Tibial nerve (tissue), 4 donors: ENCODE data around the gene FAM216A. TPM values are rescaled to one million over a fixed set of nuclear protein-coding genes. Genes with fewer than 3 reads are reported as not detected.

Source experiments
- DNase-seq, 2 donors: peaks; one replicate each; pipeline ENCODE4 v3.0.0-alpha.2; 2019; ENCODE audit warnings: low spot score in 2 of 2
- H3K27ac ChIP-seq, 4 donors: fragments of 200-600 bp; sonication (generic) in 3 of 4; one replicate each; pipeline ENCODE4 v1.5.1; 2017 to 2019; ENCODE audit warnings: mild to moderate bottlenecking in 1 of 4
- H3K27me3 ChIP-seq, 2 donors: fragments of 200-600 bp; sonication (generic) in 1 of 2; one replicate each; pipeline versions ENCODE4 v1.5.1 to v1.6.0; 2017 to 2019
- H3K36me3 ChIP-seq, 3 donors: fragments of 200-600 bp; sonication (generic); one replicate each; pipeline ENCODE4 v1.5.1; 2018 to 2019
- H3K4me1 ChIP-seq, 4 donors: fragments of 200-600 bp; sonication (generic) in 3 of 4; one replicate each; pipeline ENCODE4 v1.5.1; 2017 to 2019
- H3K4me3 ChIP-seq, 4 donors: fragments of 200-600 bp; sonication (generic) in 3 of 4; one replicate each; pipeline ENCODE4 v1.5.1; 2017 to 2019; ENCODE audit warnings: mild to moderate bottlenecking in 1 of 4, moderate library complexity in 1 of 4
- H3K9me3 ChIP-seq, 4 donors: fragments of 200-600 bp; sonication (generic) in 3 of 4; one replicate each; pipeline ENCODE4 v1.5.1; 2017 to 2019
- EP300 ChIP-seq, 2 donors: sonication (generic); formaldehyde crosslinking; IDR thresholded peaks; one replicate each; pipeline ENCODE4 v1.6.1; 2017; ENCODE audit warnings: antibody characterized with exemption in 2 of 2, mild to moderate bottlenecking in 1 of 2
- POLR2A ChIP-seq, 2 donors: fragments of 450-650 bp; IDR thresholded peaks; one replicate each; pipeline ENCODE4 v1.6.1; 2017; ENCODE audit warnings: antibody characterized with exemption in 2 of 2, mild to moderate bottlenecking in 2 of 2, moderate library complexity in 2 of 2
- WGBS, 2 donors: methylation state at CpG; one replicate each; pipeline ENCODE4 v1.1.5; 2018; 5-methylcytosine and 5-hydroxymethylcytosine counted together
- total RNA-seq, 4 donors: library from RNA; depleted of rRNA; stranded (reverse); fragments of >200 nt; gene quantifications; one replicate each; pipeline ENCODE4 v1.1.0, GENCODE V29; 2016
- TF ChIP-seq, protein P1 (sequence below), 5 experiments: fragments of 200-600 bp in 3 of 5; fragments of 450-650 bp in 2 of 5; sonication (generic) in 3 of 5; IDR thresholded peaks; one replicate each; pipeline ENCODE4 v1.5.1; 2016 to 2019; ENCODE audit warnings: antibody characterized with exemption in 5 of 5, mild to moderate bottlenecking in 3 of 5, moderate library complexity in 2 of 5

Gene FAM216A
- total RNA-seq, 4 donors from 2014 or later = 4.1 to 9.6 (median 6.2) TPM

DNA sequence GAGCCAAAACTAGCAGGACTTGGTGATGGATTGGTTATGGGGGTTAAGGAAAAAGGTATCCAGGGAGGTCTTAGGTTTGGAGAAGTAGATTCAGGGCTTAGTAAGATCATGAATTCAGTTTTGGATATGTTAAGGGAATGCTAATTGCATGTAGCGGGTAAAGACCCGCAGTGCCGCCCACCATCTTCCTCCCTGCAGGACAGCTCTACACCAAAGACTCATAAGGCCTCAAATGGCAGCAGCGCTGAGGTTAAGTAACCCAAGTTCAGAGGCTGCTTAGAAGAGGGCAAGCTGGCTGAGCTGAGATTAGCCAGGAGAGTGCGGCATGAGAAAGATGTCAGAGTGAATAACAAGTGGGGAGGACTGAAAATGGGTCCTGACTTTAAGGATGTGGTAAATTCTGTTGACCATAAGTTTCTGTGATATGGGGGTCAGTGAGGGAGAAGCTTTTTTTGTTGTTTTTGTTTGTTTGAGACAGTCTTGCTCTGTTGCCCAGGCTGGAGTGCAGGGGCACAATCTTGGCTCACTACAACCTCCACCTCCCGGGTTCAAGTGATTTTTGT, 59.7 kb downstream of the FAM216A start:
- peaks cover 0 to 16% (median 0%) of the 10 kb centered on the region in 4 donors for H3K4me1 ChIP-seq
- TF ChIP-seq, protein P1, sequence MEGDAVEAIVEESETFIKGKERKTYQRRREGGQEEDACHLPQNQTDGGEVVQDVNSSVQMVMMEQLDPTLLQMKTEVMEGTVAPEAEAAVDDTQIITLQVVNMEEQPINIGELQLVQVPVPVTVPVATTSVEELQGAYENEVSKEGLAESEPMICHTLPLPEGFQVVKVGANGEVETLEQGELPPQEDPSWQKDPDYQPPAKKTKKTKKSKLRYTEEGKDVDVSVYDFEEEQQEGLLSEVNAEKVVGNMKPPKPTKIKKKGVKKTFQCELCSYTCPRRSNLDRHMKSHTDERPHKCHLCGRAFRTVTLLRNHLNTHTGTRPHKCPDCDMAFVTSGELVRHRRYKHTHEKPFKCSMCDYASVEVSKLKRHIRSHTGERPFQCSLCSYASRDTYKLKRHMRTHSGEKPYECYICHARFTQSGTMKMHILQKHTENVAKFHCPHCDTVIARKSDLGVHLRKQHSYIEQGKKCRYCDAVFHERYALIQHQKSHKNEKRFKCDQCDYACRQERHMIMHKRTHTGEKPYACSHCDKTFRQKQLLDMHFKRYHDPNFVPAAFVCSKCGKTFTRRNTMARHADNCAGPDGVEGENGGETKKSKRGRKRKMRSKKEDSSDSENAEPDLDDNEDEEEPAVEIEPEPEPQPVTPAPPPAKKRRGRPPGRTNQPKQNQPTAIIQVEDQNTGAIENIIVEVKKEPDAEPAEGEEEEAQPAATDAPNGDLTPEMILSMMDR (IDR thresholded peaks at IDR 0.05) = no peak
- TF ChIP-seq EP300 (IDR thresholded peaks at IDR 0.05) = no peak
- no peak for TF ChIP-seq POLR2A (IDR thresholded peaks at IDR 0.05)
- no peaks in the 10 kb centered on the region for H3K9me3 ChIP-seq
- no peak overlapping the region for H3K4me3 ChIP-seq
- WGBS, 2 donors = 89 to 95% methylated on average over 6 of the region's 6 CpGs
- H3K27ac ChIP-seq = no peak overlapping the region
- H3K27me3 ChIP-seq = no peaks in the 10 kb centered on the region
- no peak for DNase-seq
- H3K36me3 ChIP-seq = peaks cover 0 to 20% (median 0%) of the 10 kb centered on the region in 3 donors

DNA sequence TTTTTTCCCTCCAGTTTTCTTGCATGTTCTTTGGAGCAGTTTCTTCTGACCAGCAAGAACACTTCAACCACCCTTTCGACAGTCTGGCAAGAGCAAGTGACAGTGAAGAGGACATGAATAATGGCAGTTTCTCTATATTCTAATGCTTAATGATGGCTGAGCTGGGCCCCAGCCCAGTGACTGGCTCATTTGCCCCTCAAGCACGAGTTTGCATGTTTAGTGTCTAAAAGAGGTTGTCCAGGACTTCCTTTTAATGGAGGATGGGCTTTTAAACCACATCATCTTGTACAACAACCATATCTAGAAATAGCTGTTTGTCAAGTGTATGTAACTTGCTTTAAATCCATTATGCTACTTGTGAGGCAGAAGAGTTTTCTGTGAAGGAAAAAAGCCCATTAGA, 61.9 kb downstream of the FAM216A start:
- TF ChIP-seq, protein P1 (IDR thresholded peaks at IDR 0.05) = no peak
- TF ChIP-seq POLR2A (IDR thresholded peaks at IDR 0.05) = no peak
- TF ChIP-seq EP300 (IDR thresholded peaks at IDR 0.05) = no peak
- Histone ChIP-seq H3K4me1 (peaks cover 0 to 16% (median 0%) of the 10 kb centered on the region in 4 donors), H3K9me3 (no peaks in the 10 kb centered on the region), H3K4me3 (no peak overlapping the region), H3K27me3 (no peaks in the 10 kb centered on the region), H3K27ac (no peak overlapping the region), H3K36me3 (peaks cover 0 to 20% (median 0%) of the 10 kb centered on the region in 3 donors)
- no peak for DNase-seq
- 78 to 82% methylated on average over 2 of the region's 2 CpGs for WGBS, 2 donors

DNA sequence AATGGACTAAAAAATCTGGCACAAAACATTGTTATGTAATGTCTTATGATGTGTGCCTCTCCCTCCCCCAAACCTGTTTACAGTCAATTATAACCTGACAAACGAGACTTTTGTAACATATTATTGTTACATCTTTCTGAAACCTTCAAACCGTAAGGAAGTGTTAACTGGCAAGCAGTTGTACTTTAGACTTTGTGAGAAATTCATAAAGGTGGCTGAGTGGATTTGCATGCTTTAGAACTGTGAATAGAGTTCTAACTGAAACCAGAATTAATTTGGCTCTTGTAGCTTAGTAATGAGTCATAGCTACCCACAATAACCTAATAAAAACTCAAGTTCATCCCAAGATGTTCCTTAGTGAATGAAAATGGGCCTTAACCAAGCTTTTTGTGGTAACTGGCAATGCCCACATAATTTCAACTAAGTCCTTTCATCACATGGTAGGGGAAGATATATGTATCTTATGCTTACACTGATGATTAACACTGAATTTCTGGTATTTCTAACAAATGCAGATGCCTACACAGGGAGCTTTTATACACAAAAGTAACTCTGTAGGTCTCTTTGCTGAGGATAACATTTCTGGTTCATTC, 63.2 kb downstream of the FAM216A start:
- H3K9me3 ChIP-seq = no peaks in the 10 kb centered on the region
- DNase-seq = no peak
- peaks cover 0 to 16% (median 0%) of the 10 kb centered on the region in 4 donors for H3K4me1 ChIP-seq
- H3K27me3 ChIP-seq = no peaks in the 10 kb centered on the region
- TF ChIP-seq, protein P1 (IDR thresholded peaks at IDR 0.05) = no peak
- TF ChIP-seq POLR2A (IDR thresholded peaks at IDR 0.05) (no peak), EP300 (IDR thresholded peaks at IDR 0.05) (no peak)
- H3K36me3 ChIP-seq = peaks cover 0 to 32% (median 0%) of the 10 kb centered on the region in 3 donors
- no peak overlapping the region for H3K4me3 ChIP-seq
- no peak overlapping the region for H3K27ac ChIP-seq
- 69 to 78% methylated on average over 2 of the region's 2 CpGs for WGBS, 2 donors

DNA sequence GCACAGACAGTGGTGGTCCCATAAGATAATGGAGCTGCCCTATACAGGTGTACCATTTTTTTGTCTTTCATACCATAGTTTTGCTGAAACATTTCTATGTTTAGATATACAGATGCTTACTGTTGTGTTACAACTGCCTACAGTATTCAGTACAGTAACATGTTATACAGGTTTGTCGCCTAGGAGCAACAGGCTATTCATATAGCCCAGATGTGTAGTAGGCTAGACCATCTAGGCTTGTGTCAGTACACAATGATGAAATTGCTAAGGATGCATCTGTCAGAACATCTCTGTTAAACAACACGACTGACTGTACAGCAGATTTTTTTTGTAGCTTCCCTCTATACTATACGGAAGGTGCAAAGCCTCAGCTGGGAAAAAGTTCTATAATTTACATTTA, 64.0 kb downstream of the FAM216A start:
- TF ChIP-seq, protein P1 (IDR thresholded peaks at IDR 0.05) = no peak
- TF ChIP-seq EP300 (IDR thresholded peaks at IDR 0.05) (no peak), POLR2A (IDR thresholded peaks at IDR 0.05) (no peak)
- no peak for DNase-seq
- Histone ChIP-seq H3K4me1 (peaks cover 0 to 24% (median 0%) of the 10 kb centered on the region in 4 donors), H3K27ac (no peak overlapping the region), H3K36me3 (peaks cover 0 to 37% (median 6%) of the 10 kb centered on the region in 3 donors), H3K9me3 (no peaks in the 10 kb centered on the region), H3K27me3 (no peaks in the 10 kb centered on the region), H3K4me3 (no peak overlapping the region)
- 89 to 96% methylated on average over 3 of the region's 3 CpGs for whole genome bisulfite sequencing, 2 donors

DNA sequence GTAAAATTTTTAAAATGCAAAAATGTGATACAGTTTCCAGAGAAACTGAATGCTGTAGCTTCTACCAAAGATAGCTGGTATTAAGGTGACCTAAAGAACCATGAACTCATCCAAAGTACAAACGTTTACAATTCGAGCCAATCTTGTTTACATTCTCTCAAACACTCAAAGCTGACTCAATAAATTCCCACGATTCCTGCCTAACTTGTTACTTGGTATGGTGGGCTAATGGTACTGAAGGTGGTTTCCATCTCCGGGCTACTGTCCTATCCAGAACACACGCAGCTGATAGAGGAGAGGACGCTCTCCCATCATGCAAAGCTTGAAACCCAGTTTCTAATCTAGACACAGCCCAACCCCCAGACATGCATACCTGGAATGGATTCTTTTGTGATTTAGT, 65.0 kb downstream of the FAM216A start:
- Histone ChIP-seq H3K27me3 (no peaks in the 10 kb centered on the region), H3K27ac (no peak overlapping the region), H3K36me3 (peaks cover 0 to 40% (median 9%) of the 10 kb centered on the region in 3 donors), H3K4me1 (peaks cover 0 to 26% (median 0%) of the 10 kb centered on the region in 4 donors), H3K4me3 (no peak overlapping the region), H3K9me3 (no peaks in the 10 kb centered on the region)
- DNase-seq = no peak
- WGBS, 2 donors = 67 to 74% methylated on average over 6 of the region's 6 CpGs
- TF ChIP-seq, protein P1 (IDR thresholded peaks at IDR 0.05) = no peak
- TF ChIP-seq EP300 (IDR thresholded peaks at IDR 0.05) (no peak), POLR2A (IDR thresholded peaks at IDR 0.05) (no peak)
